GM21367 (cell line): ENCODE measurements around the gene ITPRIPL2.

ENCODE experiments used
- ATAC-seq: cut with Tn5 transposase; IDR thresholded peaks from one replicate; pipeline ENCODE4 v1.9.1; 2021; ENCODE audit not compliant: unreplicated experiment

Gene ITPRIPL2

DNA sequence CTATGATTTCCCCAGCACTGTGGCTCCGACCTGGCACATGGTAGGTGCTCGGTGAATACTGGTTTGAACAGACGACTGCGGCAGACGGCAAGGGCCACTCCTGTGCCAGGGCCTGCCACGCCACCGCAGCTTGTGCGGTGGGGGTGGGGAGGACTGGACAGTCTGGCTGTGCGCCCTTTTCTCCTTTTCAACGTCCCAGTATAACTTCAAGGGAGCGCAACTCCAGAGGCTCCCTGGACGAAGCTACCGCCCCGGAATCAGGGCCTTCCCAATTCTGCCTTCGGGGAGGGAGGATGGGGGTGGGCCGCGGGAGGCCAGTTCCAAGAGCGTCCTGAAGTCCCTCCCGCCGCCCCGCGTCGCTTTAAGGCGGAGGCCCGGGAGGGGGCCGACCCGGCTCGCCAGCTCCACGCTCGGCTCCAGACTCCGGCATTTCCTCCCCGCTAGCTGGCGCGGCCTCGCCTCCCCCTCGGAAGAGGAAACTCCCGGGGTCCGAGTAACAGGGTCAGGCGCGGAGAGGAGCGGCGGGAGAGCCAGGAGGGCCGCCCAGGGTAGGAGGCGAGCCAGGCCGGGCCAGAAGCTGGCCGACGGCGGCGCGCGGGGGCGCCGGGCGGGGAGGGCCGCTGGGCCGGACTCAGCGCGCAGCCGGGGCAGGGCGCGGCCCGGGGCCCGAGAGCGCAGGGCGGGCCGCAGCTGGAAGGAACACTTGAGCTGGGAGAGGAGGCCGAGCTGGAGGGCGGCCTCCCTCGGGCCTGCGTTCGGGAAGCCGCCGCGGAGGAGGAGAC is at the start of gene ITPRIPL2:
TSS of gene ITPRIPL2 (plus strand) at position 388 of the 782 bp plus-strand sequence. CDS start 498 bp downstream, outside the sequence.
- no peak for ATAC-seq

GRCh38 chr16:19066988-19067348 is 46.8 kb upstream of the ITPRIPL2 start:
- ATAC-seq = no peak

DNA sequence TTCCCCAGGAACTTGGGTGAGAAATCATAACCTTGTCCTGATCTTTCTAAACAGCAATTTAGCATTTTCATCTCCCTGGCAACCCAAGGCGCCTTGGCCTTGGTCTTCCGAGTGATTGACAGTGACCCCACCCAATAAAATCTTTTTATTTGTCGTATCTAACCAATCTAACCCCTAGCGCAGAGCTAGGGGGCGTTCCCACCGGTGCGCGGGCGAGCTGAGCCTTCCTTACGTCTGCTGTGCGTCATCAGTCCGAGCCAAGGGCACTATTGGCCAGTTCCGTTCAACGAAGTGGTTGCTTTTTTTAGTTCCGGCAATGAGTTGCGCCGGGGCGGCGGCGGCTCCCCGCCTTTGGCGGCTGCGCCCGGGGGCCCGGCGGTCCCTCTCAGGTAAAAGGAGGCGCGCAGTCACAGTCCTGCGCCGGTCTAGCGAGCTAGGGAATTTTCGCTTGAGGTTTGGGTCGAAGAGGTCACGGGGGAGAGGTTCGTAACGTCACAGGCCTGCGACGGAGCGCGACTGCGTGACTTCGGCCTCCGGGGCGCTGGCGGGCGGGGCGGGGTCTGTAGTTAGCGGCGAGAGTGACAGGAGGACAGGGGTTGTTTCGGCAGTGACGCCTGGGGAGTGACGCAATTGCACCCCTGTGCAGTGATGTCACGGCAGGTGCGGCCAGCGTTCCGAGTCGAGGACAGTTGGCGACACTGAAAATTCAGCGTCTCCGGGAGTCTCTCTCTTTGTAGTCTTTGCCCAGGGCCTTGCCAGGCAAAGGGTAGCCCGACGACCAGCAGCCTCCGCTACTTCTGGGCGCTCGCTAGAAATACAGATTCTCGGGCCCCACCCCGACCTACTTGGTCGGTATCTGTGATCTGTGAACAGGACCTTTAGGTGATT is 46.2 kb upstream of the ITPRIPL2 start, which contains the start of gene COQ7:
TSS of gene COQ7 (plus strand) at position 266 of the 888 bp plus-strand sequence. CDS start at position 317, 51 bp downstream.
- ATAC-seq = peak; percentile 74

- no peak for ATAC-seq
These were observed 45.4 kb upstream of the ITPRIPL2 start for GRCh38 chr16:19068237-19068815.

DNA sequence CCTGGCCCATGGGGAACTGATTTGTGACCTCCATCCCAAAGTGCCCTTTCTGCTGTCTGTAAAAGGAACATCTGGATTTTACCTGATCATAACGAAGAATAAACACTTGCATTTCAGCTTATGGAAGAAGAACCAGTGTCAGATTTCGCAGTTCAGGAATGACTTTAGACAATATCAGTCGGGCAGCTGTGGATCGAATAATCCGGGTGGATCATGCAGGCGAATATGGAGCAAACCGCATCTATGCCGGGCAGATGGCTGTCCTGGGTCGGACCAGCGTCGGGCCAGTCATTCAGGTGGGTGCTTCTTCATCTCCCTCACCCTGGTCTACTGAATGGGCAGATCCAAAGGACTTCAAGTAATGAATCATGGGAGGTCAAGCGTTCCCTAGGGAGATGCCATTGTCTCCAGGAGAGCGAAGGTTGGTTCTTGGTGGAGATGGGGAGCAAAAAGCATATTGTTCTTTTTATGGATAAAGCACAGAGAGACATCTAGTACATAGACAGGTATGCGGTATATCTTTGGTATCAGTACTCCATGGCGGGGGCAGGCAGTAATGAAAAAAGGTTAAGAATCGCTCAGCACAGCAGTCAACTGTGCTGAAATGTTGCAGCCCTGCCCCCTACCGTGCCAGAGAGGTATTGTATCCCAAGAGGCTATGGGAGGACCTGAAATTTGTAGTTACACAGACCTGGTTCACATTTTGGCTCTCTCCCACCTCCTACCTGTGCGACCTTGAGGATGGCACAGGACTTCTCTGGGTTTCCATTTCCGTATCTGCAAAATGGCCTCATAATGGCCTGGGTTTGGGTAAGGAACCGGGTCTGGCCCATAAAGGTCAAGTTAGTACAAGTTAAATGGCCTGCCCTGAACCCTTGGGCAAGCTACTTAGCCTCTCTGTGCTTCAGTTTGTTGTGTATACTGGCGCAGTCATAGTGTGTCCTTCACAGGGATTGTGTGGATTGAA is 41.7 kb upstream of the ITPRIPL2 start:
- ATAC-seq = no peak

GRCh38 chr16:19073344-19073743 is 40.4 kb upstream of the ITPRIPL2 start:
- no peak for ATAC-seq

DNA sequence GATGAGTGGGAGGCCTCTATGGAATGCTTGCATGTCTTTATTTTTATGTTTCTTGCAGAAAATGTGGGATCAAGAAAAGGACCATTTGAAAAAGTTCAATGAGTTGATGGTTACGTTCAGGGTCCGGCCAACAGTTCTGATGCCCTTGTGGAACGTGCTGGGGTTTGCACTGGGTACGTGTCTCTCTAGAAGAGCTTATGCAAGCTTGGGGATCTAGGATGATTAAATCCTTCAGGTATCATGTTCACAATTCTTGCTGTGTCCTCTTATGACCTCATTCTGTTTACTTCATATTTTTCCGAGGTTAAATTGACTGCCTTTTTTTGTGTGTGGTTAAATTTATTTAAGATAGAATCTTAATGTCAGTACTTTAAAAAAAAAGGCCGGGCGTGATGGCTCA is 39.9 kb upstream of the ITPRIPL2 start:
- no peak for ATAC-seq

GRCh38 chr16:19075511-19075910 is 38.3 kb upstream of the ITPRIPL2 start:
- no peak for ATAC-seq

- no peak for ATAC-seq
These were observed 35.9 kb upstream of the ITPRIPL2 start for GRCh38 chr16:19077879-19078278.

DNA sequence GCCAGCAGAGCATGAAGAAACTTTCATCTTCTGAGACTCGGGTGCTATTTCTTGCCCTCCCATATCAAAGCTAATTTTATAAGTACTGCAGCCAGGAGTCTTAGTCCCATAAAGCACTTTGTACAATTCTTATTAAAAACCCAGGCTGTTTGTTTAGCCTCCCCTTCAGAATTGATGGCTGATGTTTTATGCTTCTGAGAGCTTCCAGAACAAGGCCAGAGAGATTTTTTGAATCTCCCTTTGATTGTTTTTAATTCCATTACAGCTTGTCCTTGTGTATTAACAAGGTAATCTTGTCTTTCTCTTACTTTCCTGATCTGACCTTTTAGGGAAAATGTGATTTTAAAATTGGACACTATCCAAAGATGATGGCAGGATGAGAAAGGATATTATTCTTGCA is 30.1 kb upstream of the ITPRIPL2 start:
- ATAC-seq = no peak

GRCh38 chr16:19084139-19084538 is 29.6 kb upstream of the ITPRIPL2 start:
- no peak for ATAC-seq

GRCh38 chr16:19084879-19085278 is 28.9 kb upstream of the ITPRIPL2 start:
- ATAC-seq = no peak

- no peak for ATAC-seq
These were observed 28.0 kb upstream of the ITPRIPL2 start for GRCh38 chr16:19085679-19086200.

- no peak for ATAC-seq
These were observed 27.2 kb upstream of the ITPRIPL2 start for GRCh38 chr16:19086322-19087199.

DNA sequence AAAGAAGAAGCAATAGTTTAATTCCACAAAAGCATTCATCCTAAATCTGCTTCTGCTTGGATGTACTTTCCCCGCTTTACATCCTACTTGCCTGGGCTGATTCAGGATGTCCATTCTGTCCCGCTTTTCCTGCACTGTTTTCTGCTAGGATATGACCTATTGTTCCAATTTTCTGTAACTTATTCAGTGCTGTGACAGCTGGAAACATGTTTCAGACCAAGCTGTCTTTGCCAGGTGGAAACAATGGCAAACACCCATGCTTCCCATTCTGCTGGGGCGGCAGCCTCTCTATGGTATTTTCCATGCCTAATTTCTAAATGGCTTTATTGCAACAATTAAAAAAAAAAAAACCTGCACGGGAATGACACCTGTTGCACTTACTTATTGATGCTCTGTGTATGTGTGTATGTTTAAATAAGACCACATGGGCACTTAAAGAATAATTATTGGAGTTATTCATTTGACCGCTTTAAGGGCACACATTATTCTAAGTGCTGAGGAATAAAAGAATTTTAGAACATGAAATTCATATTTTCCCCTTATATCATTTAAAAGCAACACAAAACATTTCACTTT is 25.3 kb upstream of the ITPRIPL2 start:
- ATAC-seq = no peak

DNA sequence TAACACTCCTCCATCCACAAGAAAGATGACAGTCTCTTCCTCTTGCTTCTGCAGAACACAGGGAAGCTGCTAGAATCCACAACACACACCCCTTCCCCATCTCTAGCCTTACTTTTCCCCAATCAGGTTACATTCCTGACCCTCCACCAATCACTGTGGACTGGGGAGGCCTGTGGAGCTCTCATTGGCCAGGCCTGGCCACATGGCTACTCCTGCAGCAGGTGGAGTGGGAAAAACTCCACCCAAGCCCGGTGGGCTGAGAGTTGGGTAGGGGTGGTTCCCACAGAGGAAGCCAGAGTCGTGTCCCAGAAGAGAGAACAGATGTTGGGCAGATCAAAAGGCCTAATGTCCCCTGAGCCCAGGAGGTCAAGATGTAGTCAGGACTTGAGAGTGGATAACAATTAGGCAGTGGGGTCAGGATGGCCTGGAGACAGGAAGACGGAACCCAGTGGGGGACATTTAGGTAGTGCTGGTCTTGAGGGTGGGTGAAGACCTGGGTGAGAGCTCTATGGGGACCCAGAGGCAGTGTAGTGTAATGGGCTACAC is 24.3 kb upstream of the ITPRIPL2 start:
- no peak for ATAC-seq

GRCh38 chr16:19090916-19091315 is 22.8 kb upstream of the ITPRIPL2 start:
- ATAC-seq = no peak

GRCh38 chr16:19092653-19093410 is 20.9 kb upstream of the ITPRIPL2 start:
- ATAC-seq = no peak
